GM18499 (cell line): ENCODE results near the gene NR1H4.
"Not testable (repeated sequence)": the region's sequence is repeated elsewhere in the genome, so short reads cannot be mapped to it uniquely, and the experiment has no call there.

Source experiments
- ATAC-seq: cut with Tn5 transposase; IDR thresholded peaks from one replicate; pipeline ENCODE4 v1.9.1; 2021; ENCODE audit warnings: moderate number of reproducible peaks; ENCODE audit not compliant: insufficient read depth, unreplicated experiment

NR1H4 gene

GRCh38 chr12:100504804-100505203 lies 31.1 kb downstream of the NR1H4 start:
- ATAC-seq = no peak

GRCh38 chr12:100508751-100509150 lies 35.1 kb downstream of the NR1H4 start:
- ATAC-seq = no peak

- no peak for ATAC-seq
These were observed 39.0 kb downstream of the NR1H4 start for GRCh38 chr12:100512692-100513091.

GRCh38 chr12:100515968-100516367 lies 42.3 kb downstream of the NR1H4 start:
- ATAC-seq = no peak

GRCh38 chr12:100518376-100518775 lies 44.7 kb downstream of the NR1H4 start:
- no peak for ATAC-seq

- no peak for ATAC-seq
These were observed 46.5 kb downstream of the NR1H4 start for GRCh38 chr12:100520048-100520769.

GRCh38 chr12:100521958-100522357 lies 48.3 kb downstream of the NR1H4 start:
- no peak for ATAC-seq

GRCh38 chr12:100528034-100528433 lies 54.4 kb downstream of the NR1H4 start:
- no peak for ATAC-seq

GRCh38 chr12:100528471-100529127 lies 54.9 kb downstream of the NR1H4 start:
- no peak for ATAC-seq

- ATAC-seq = no peak
These were observed 56.2 kb downstream of the NR1H4 start for GRCh38 chr12:100529756-100530350.

- ATAC-seq = no peak
These were observed 59.7 kb downstream of the NR1H4 start for GRCh38 chr12:100533376-100533775.

- no peak for ATAC-seq
These were observed 61.1 kb downstream of the NR1H4 start for GRCh38 chr12:100534625-100535227.

- ATAC-seq = no peak
These were observed 65.5 kb downstream of the NR1H4 start for GRCh38 chr12:100539202-100539601.

- ATAC-seq = no peak
These were observed 70.5 kb downstream of the NR1H4 start for GRCh38 chr12:100544165-100544564.

- ATAC-seq = no peak
These were observed 71.4 kb downstream of the NR1H4 start for GRCh38 chr12:100545092-100545491.

- ATAC-seq = no peak
These were observed 80.3 kb downstream of the NR1H4 start for GRCh38 chr12:100553936-100554335.

- no peak for ATAC-seq
These were observed 81.0 kb downstream of the NR1H4 start for GRCh38 chr12:100554608-100555077.

GRCh38 chr12:100555722-100556121 lies 82.1 kb downstream of the NR1H4 start:
- ATAC-seq = no peak

GRCh38 chr12:100557357-100557756 lies 83.7 kb downstream of the NR1H4 start:
- no peak for ATAC-seq

- not testable (repeated sequence) for ATAC-seq
These were observed 85.6 kb downstream of the NR1H4 start for GRCh38 chr12:100559261-100559660.

- ATAC-seq = no peak
These were observed 90.4 kb downstream of the NR1H4 start for GRCh38 chr12:100564090-100564489.
